ENCODE results near the gene RBM7. TPM values are rescaled to one million over a fixed set of nuclear protein-coding genes. Genes with fewer than 3 reads are reported as not detected.

The RBM7 gene
- total RNA-seq, 1 donor: 38.0 TPM

DNA sequence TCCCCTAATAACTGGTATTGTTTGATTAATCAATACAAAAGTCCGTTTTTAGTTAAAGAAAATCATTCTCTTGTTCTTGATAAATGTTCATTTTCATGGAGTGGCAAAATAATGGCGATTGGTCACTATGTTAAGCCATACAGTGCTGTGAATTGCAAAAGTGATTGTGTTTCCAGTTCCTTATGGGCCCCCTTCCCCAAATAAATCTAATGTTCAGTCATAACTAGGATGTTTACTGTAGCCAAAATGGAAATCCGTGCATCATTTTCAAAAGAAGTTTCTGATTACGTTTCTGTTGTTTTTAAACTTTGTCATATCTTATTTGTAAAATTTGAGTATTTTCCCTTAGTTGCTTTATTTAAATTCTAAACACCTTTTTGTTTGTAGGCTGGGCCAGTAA, 845 bp downstream of the RBM7 start:
- Histone ChIP-seq H3K4me1 (ENCODE audit: insufficient read depth, low read length) (peaks cover 42% of the 10 kb centered on the region), H3K4me2 (ENCODE audit: insufficient read depth, low read length) (peak overlapping the region; percentile 84), H3K4me3 (ENCODE audit: insufficient read depth, low read length) (peak overlapping the region; percentile 84), H3K79me2 (ENCODE audit: insufficient read depth, low read length) (peaks cover 73% of the 10 kb centered on the region), H3K36me3 (ENCODE audit: insufficient read depth, low read length) (peaks cover 38% of the 10 kb centered on the region), H4K20me1 (ENCODE audit: insufficient read depth, low read length) (peaks cover 2% of the 10 kb centered on the region), H3K27ac (ENCODE audit: low read depth, low read length) (peak overlapping the region; percentile 98), H2AFZ (ENCODE audit: low read length) (no peak overlapping the region), H3K27me3 (ENCODE audit: insufficient read depth, low read length) (no peaks in the 10 kb centered on the region), H3K9me3 (ENCODE audit: low read depth, low read length) (no peaks in the 10 kb centered on the region)
- TF ChIP-seq CTCF (IDR thresholded peaks at IDR 0.05; ENCODE audit: extremely low read depth, low read depth, low read length): no peak
- DNase-seq (ENCODE audit: insufficient read length, low spot score, missing footprints): no peak

DNA sequence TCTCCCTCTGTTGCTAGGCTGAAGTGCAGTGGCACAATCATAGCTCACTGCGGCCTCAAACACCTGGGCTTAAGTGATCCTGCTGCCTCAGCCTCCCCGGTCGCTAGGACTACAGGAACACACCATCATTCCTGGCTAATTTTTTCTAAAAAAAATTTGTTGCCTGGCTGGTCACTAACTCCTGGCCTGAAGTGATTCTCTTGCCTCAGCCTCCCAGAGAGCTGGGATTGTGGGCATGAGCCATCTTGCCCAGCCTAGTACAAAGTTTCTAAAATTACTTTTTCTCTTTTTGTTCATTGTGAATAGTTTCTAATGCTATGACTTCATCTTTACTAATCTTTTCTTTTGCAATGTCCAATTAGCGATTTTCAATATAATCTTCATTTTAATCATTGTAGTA, 12.5 kb downstream of the RBM7 start:
- H3K36me3 ChIP-seq (ENCODE audit: insufficient read depth, low read length): peaks cover 24% of the 10 kb centered on the region
- H3K79me2 ChIP-seq (ENCODE audit: insufficient read depth, low read length): no peaks in the 10 kb centered on the region
- no peak overlapping the region for H3K4me2 ChIP-seq (ENCODE audit: insufficient read depth, low read length)
- no peak overlapping the region for H3K27ac ChIP-seq (ENCODE audit: low read depth, low read length)
- no peaks in the 10 kb centered on the region for H3K9me3 ChIP-seq (ENCODE audit: low read depth, low read length)
- no peak overlapping the region for H3K4me3 ChIP-seq (ENCODE audit: insufficient read depth, low read length)
- DNase-seq (ENCODE audit: insufficient read length, low spot score, missing footprints): no peak
- no peak for TF ChIP-seq CTCF (IDR thresholded peaks at IDR 0.05; ENCODE audit: extremely low read depth, low read depth, low read length)
- H4K20me1 ChIP-seq (ENCODE audit: insufficient read depth, low read length): no peaks in the 10 kb centered on the region
- no peaks in the 10 kb centered on the region for H3K27me3 ChIP-seq (ENCODE audit: insufficient read depth, low read length)
- H3K4me1 ChIP-seq (ENCODE audit: insufficient read depth, low read length): peaks cover 3% of the 10 kb centered on the region
- no peak overlapping the region for H2AFZ ChIP-seq (ENCODE audit: low read length)

- H3K36me3 ChIP-seq (ENCODE audit: insufficient read depth, low read length): peaks cover 16% of the 10 kb centered on the region
- no peaks in the 10 kb centered on the region for H4K20me1 ChIP-seq (ENCODE audit: insufficient read depth, low read length)
- no peak overlapping the region for H3K27ac ChIP-seq (ENCODE audit: low read depth, low read length)
- no peak overlapping the region for H3K4me3 ChIP-seq (ENCODE audit: insufficient read depth, low read length)
- H3K4me1 ChIP-seq (ENCODE audit: insufficient read depth, low read length): peaks cover 3% of the 10 kb centered on the region
- no peaks in the 10 kb centered on the region for H3K9me3 ChIP-seq (ENCODE audit: low read depth, low read length)
- no peaks in the 10 kb centered on the region for H3K79me2 ChIP-seq (ENCODE audit: insufficient read depth, low read length)
- no peak for DNase-seq (ENCODE audit: insufficient read length, low spot score, missing footprints)
- no peak overlapping the region for H3K4me2 ChIP-seq (ENCODE audit: insufficient read depth, low read length)
- no peak overlapping the region for H2AFZ ChIP-seq (ENCODE audit: low read length)
- no peak for TF ChIP-seq CTCF (IDR thresholded peaks at IDR 0.05; ENCODE audit: extremely low read depth, low read depth, low read length)
- H3K27me3 ChIP-seq (ENCODE audit: insufficient read depth, low read length): no peaks in the 10 kb centered on the region
Observed at GRCh38 chr11:114413958-114414357, 13.5 kb downstream of the RBM7 start.

DNA sequence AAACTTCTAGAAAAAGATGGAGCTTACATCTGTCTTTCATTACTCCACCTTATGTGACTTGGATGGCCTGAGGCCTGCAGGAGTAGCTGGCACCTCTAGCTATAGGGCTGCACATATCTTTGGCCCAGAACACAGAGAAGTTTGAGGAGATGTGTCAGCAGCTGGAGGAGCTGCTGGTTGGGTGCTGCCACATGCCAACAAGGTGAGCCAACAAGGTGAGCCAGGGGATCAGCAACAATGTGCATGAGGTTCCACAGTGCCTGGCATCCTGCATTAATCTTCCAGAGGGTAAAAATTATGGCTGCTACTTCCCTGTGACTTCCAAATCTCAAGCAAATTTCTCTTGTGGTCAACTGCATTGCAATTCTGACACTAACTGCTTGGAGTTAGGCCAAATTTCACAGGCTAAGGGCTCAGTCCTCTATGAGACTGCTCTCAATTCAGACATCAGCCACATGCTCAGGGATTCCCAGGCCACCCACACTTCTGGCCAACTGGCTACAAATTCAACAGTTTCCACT, 16.0 kb downstream of the RBM7 start:
- no peak for DNase-seq (ENCODE audit: insufficient read length, low spot score, missing footprints)
- Histone ChIP-seq H3K9me3 (ENCODE audit: low read depth, low read length) (no peaks in the 10 kb centered on the region), H3K79me2 (ENCODE audit: insufficient read depth, low read length) (no peaks in the 10 kb centered on the region), H3K4me1 (ENCODE audit: insufficient read depth, low read length) (peaks cover 3% of the 10 kb centered on the region), H3K27me3 (ENCODE audit: insufficient read depth, low read length) (no peaks in the 10 kb centered on the region), H3K27ac (ENCODE audit: low read depth, low read length) (no peak overlapping the region), H3K36me3 (ENCODE audit: insufficient read depth, low read length) (no peaks in the 10 kb centered on the region), H3K4me2 (ENCODE audit: insufficient read depth, low read length) (no peak overlapping the region), H2AFZ (ENCODE audit: low read length) (no peak overlapping the region), H4K20me1 (ENCODE audit: insufficient read depth, low read length) (no peaks in the 10 kb centered on the region), H3K4me3 (ENCODE audit: insufficient read depth, low read length) (no peak overlapping the region)
- no peak for TF ChIP-seq CTCF (IDR thresholded peaks at IDR 0.05; ENCODE audit: extremely low read depth, low read depth, low read length)
